DOHH2 (cell line): ENCODE results near the gene GNPAT.

Source experiments
- H3F3A ChIP-seq: fragments of 200-600 bp; sonication (generic), shearing (Covaris generic); 2 replicates; pipeline ENCODE4 v1.6.0; 2016; ENCODE audit warnings: antibody characterized with exemption, mild to moderate bottlenecking; ENCODE audit not compliant: control insufficient read depth, insufficient read depth
- H3K27ac ChIP-seq: fragments of 200-600 bp; sonication (generic); 2 replicates; pipeline ENCODE4 v1.5.1; 2014; ENCODE audit warnings: low read depth, mild to moderate bottlenecking, low read length, moderate library complexity
- H3K27me3 ChIP-seq: fragments of 200-600 bp; sonication (generic); 2 replicates; pipeline ENCODE4 v1.6.1; 2014; ENCODE audit warnings: mild to moderate bottlenecking, low read length, mixed read lengths; ENCODE audit not compliant: control insufficient read depth
- H3K36me3 ChIP-seq: fragments of 200-600 bp; sonication (generic); 2 replicates; pipeline ENCODE4 v1.6.1; 2014; ENCODE audit warnings: mild to moderate bottlenecking, low read length, moderate library complexity, mixed read lengths; ENCODE audit not compliant: control insufficient read depth
- H3K4me1 ChIP-seq: fragments of 200-600 bp; sonication (generic); 2 replicates; pipeline ENCODE4 v1.6.1; 2014; ENCODE audit warnings: mild to moderate bottlenecking, low read length, mixed read lengths; ENCODE audit not compliant: control insufficient read depth
- H3K4me2 ChIP-seq: fragments of 200-600 bp; sonication (generic); 2 replicates; pipeline ENCODE4 v1.6.0; 2014; ENCODE audit warnings: mild to moderate bottlenecking, low read length, moderate library complexity
- H3K4me3 ChIP-seq: fragments of 200-600 bp; sonication (generic); 2 replicates; pipeline ENCODE4 v1.5.1; 2014; ENCODE audit warnings: mild to moderate bottlenecking, low read length, mixed read lengths
- H3K79me2 ChIP-seq: fragments of 200-600 bp; sonication (generic); 2 replicates; pipeline ENCODE4 v1.6.1; 2014; ENCODE audit warnings: mild to moderate bottlenecking, low read length, mixed read lengths; ENCODE audit not compliant: control insufficient read depth
- H3K9me2 ChIP-seq: fragments of 200-600 bp; sonication (generic); replicated peaks from 2 replicates; pipeline ENCODE4 v1.6.1; 2014; ENCODE audit warnings: mild to moderate bottlenecking, low read length, mixed read lengths; ENCODE audit not compliant: control insufficient read depth
- H3K9me3 ChIP-seq: fragments of 200-600 bp; sonication (generic); 2 replicates; pipeline ENCODE4 v1.6.1; 2014; ENCODE audit warnings: antibody characterized with exemption, low read length, mixed read lengths; ENCODE audit not compliant: control insufficient read depth, insufficient read depth
- H4K20me1 ChIP-seq: fragments of 200-600 bp; sonication (generic); 2 replicates; pipeline ENCODE4 v1.6.0; 2014; ENCODE audit warnings: low read depth, mild to moderate bottlenecking, antibody characterized with exemption, low read length, moderate library complexity; ENCODE audit not compliant: control insufficient read depth, insufficient read depth
- CTCF ChIP-seq: fragments of 200-600 bp; sonication (generic); IDR thresholded peaks from one replicate; pipeline ENCODE4 v1.5.1; 2014; ENCODE audit warnings: antibody characterized with exemption, mild to moderate bottlenecking, low read depth, low read length; ENCODE audit not compliant: poor library complexity, severe bottlenecking
- EZH2phosphoT487 ChIP-seq: fragments of 200-600 bp; sonication (generic); IDR thresholded peaks from 2 replicates; pipeline ENCODE4 v1.6.1; 2017; ENCODE audit warnings: borderline replicate concordance, mild to moderate bottlenecking, antibody characterized with exemption, low read length, moderate library complexity, mixed read lengths

Gene GNPAT

GRCh38 chr1:231217056-231217455 is 24.0 kb upstream of the GNPAT start:
- TF ChIP-seq CTCF = no peak
- no peak for TF ChIP-seq EZH2phosphoT487
- Histone ChIP-seq H3K27ac (no peak overlapping the region), H3K36me3 (no peaks in the 10 kb centered on the region), H3K27me3 (no peaks in the 10 kb centered on the region), H3K4me2 (no peak overlapping the region), H3K9me3 (no peaks in the 10 kb centered on the region), H4K20me1 (no peaks in the 10 kb centered on the region), H3K79me2 (no peaks in the 10 kb centered on the region), H3K4me3 (no peak overlapping the region), H3K9me2 (no peaks in the 10 kb centered on the region), H3K4me1 (peaks cover 25% of the 10 kb centered on the region), H3F3A (peaks cover 6% of the 10 kb centered on the region)

GRCh38 chr1:231218078-231218477 is 22.9 kb upstream of the GNPAT start:
- no peak overlapping the region for H3K4me2 ChIP-seq
- H3F3A ChIP-seq = peaks cover 6% of the 10 kb centered on the region
- no peaks in the 10 kb centered on the region for H3K9me3 ChIP-seq
- H3K4me1 ChIP-seq = peaks cover 21% of the 10 kb centered on the region
- no peaks in the 10 kb centered on the region for H4K20me1 ChIP-seq
- no peaks in the 10 kb centered on the region for H3K27me3 ChIP-seq
- H3K27ac ChIP-seq = no peak overlapping the region
- TF ChIP-seq EZH2phosphoT487 (no peak), CTCF (no peak)
- H3K9me2 ChIP-seq = no peaks in the 10 kb centered on the region
- H3K79me2 ChIP-seq = no peaks in the 10 kb centered on the region
- no peaks in the 10 kb centered on the region for H3K36me3 ChIP-seq
- H3K4me3 ChIP-seq = no peak overlapping the region

- Histone ChIP-seq H3K79me2 (no peaks in the 10 kb centered on the region), H3K4me2 (no peak overlapping the region), H4K20me1 (no peaks in the 10 kb centered on the region), H3K9me2 (no peaks in the 10 kb centered on the region), H3K27ac (no peak overlapping the region), H3F3A (peaks cover 6% of the 10 kb centered on the region), H3K4me1 (peaks cover 19% of the 10 kb centered on the region), H3K36me3 (peaks cover 10% of the 10 kb centered on the region), H3K27me3 (no peaks in the 10 kb centered on the region), H3K9me3 (no peaks in the 10 kb centered on the region), H3K4me3 (no peak overlapping the region)
- TF ChIP-seq CTCF = no peak
- TF ChIP-seq EZH2phosphoT487 = no peak
These were observed 21.3 kb upstream of the GNPAT start for GRCh38 chr1:231219422-231220401.
